Retinal pigment epithelial cell (primary cell): ENCODE data around the gene TOMT.
"Not testable (repeated sequence)": the region's sequence is repeated elsewhere in the genome, so short reads cannot be mapped to it uniquely, and the experiment has no call there.

Source experiments
- DNase-seq: peaks from one replicate; pipeline ENCODE4 v3.0.0-alpha.2; 2010; ENCODE audit warnings: low read depth
- H3K4me3 ChIP-seq: 2 replicates; pipeline ENCODE4 v1.5.1; 2011; ENCODE audit warnings: mild to moderate bottlenecking, low read length, control low read depth, moderate library complexity
- CTCF ChIP-seq: conservative IDR thresholded peaks from 2 replicates; pipeline ENCODE4 v1.5.1; 2011; ENCODE audit warnings: low read depth, low read length, control low read depth, inconsistent platforms

The TOMT gene

GRCh38 chr11:72135891-72136683 lies 30.4 kb downstream of the TOMT start:
- no peak overlapping the region for H3K4me3 ChIP-seq
- TF ChIP-seq CTCF, result no peak

GRCh38 chr11:72136684-72137262 lies 31.0 kb downstream of the TOMT start:
- no peak for DNase-seq
- no peak overlapping the region for H3K4me3 ChIP-seq
- TF ChIP-seq CTCF, result no peak

More at GRCh38 chr11:72135891-72136683, 30.4 kb downstream of the TOMT start:
- DNase-seq, result no peak

GRCh38 chr11:72138821-72139390 lies 33.2 kb downstream of the TOMT start:
- no peak for DNase-seq
- TF ChIP-seq CTCF, result no peak
- no peak overlapping the region for H3K4me3 ChIP-seq

- no peak for TF ChIP-seq CTCF
- H3K4me3 ChIP-seq, result no peak overlapping the region
- no peak for DNase-seq
These were observed 33.8 kb downstream of the TOMT start for GRCh38 chr11:72139500-72139899.

DNA sequence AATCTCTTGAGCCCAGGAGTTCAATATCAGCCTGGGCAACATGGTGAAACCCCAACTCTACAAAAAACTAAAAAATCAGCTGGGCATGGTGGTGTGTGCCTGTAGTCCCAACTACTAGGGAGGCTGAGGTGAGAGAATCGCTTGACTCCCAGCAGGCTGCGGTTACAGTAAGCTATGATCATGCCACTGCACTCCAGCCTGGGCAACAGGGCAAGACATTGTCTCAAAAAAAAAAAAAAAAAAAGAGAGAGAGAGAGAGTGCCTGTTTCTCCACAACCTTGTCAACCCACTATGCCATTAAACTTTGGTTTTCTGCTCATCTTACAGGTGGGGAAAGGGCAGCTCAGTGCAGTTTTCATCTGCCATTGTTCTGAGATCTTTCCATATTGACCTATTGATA lies 34.9 kb downstream of the TOMT start:
- no peak overlapping the region for H3K4me3 ChIP-seq
- DNase-seq, result no peak
- TF ChIP-seq CTCF, result no peak

DNA sequence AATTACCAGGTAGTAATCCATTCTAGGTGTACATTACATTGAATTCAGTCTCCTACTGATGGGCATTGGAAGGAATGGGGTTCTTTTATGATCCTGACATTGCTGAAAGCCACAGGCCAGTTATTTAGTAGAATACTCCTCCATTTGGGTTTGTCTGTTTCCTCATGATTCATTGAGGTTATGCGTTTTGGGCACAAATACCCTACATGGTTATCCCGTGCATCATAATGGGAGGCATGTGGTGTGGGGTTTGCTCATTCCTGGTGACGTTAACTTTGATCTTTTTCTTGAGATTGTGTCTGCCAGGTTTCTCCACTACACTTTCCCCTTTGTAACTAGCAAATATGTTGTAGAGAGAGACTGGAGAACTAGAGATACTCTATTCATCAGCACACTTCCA lies 35.3 kb downstream of the TOMT start:
- TF ChIP-seq CTCF, result no peak
- peak; percentile 76 for DNase-seq
- no peak overlapping the region for H3K4me3 ChIP-seq

- DNase-seq, result peak; percentile 58
- H3K4me3 ChIP-seq, result not testable (repeated sequence)
These were observed 36.4 kb downstream of the TOMT start for GRCh38 chr11:72142086-72142485.

GRCh38 chr11:72142543-72142942 lies 36.8 kb downstream of the TOMT start:
- H3K4me3 ChIP-seq, DNase-seq: not testable (repeated sequence)
